Karpas-422 (cell line): ENCODE measurements around the gene MYMK. TPM values are rescaled to one million over a fixed set of nuclear protein-coding genes. Genes with fewer than 3 reads are reported as not detected.

Source experiments
- DNase-seq: peaks from one replicate; pipeline ENCODE4 v3.0.0-alpha.2; 2015
- H2AFZ ChIP-seq: fragments of 200-600 bp; sonication (generic); 2 replicates; pipeline ENCODE4 v1.6.1; 2014; ENCODE audit warnings: antibody characterized with exemption, low read length, mixed read lengths
- H3K27ac ChIP-seq: fragments of 200-600 bp; sonication (generic); 2 replicates; pipeline ENCODE4 v1.5.1; 2014; ENCODE audit warnings: mild to moderate bottlenecking, low read length, moderate library complexity
- H3K27me3 ChIP-seq: fragments of 200-600 bp; sonication (generic); 2 replicates; pipeline ENCODE4 v1.6.1; 2014; ENCODE audit warnings: low read length, mixed read lengths
- H3K36me3 ChIP-seq: fragments of 200-600 bp; sonication (generic); 2 replicates; pipeline ENCODE4 v1.6.1; 2014; ENCODE audit warnings: low read length, mixed read lengths; ENCODE audit not compliant: insufficient read depth
- H3K4me1 ChIP-seq: fragments of 200-600 bp; sonication (generic); 2 replicates; pipeline ENCODE4 v1.6.1; 2014; ENCODE audit warnings: mild to moderate bottlenecking, low read length, mixed read lengths
- H3K4me2 ChIP-seq: fragments of 200-600 bp; sonication (generic); 2 replicates; pipeline ENCODE4 v1.6.1; 2014; ENCODE audit warnings: low read length, low read depth, mild to moderate bottlenecking; ENCODE audit not compliant: poor library complexity, severe bottlenecking
- H3K4me3 ChIP-seq: fragments of 200-600 bp; sonication (generic); 2 replicates; pipeline ENCODE4 v1.5.1; 2014; ENCODE audit warnings: mild to moderate bottlenecking, antibody characterized with exemption, low read length, mixed read lengths
- H3K79me2 ChIP-seq: fragments of 200-600 bp; sonication (generic); 2 replicates; pipeline ENCODE4 v1.6.1; 2014; ENCODE audit warnings: mild to moderate bottlenecking, low read length, mixed read lengths
- H3K9ac ChIP-seq: fragments of 200-600 bp; sonication (generic); 2 replicates; pipeline ENCODE4 v1.6.0; 2014; ENCODE audit warnings: low read length
- H3K9me2 ChIP-seq: fragments of 200-600 bp; sonication (generic), shearing (Covaris generic); replicated peaks from 2 replicates; pipeline ENCODE4 v1.6.0; 2014; ENCODE audit warnings: mild to moderate bottlenecking, low read length, moderate library complexity; ENCODE audit not compliant: insufficient read depth
- H3K9me3 ChIP-seq: fragments of 300-700, 200-600 bp; sonication (generic); 2 replicates; pipeline ENCODE4 v1.6.1; 2014; ENCODE audit warnings: low read length, mixed read lengths
- H4K20me1 ChIP-seq: fragments of 200-600 bp; sonication (generic); 2 replicates; pipeline ENCODE4 v1.6.1; 2014; ENCODE audit warnings: mild to moderate bottlenecking, antibody characterized with exemption, low read length, low read depth; ENCODE audit not compliant: insufficient read depth
- total RNA-seq: library from RNA; depleted of rRNA; stranded (reverse); fragments of >200 nt; shearing (Covaris generic); gene quantifications from 2 replicates; pipeline ENCODE4 v1.2.3, GENCODE V29; 2014; ENCODE audit warnings: low replicate concordance

Gene MYMK
- total RNA-seq, 1 experiment from 2014 or later: not detected

- Histone ChIP-seq H3K9ac (no peak overlapping the region), H3K4me1 (no peaks in the 10 kb centered on the region), H3K27ac (no peak overlapping the region), H3K4me3 (no peak overlapping the region), H4K20me1 (no peaks in the 10 kb centered on the region), H3K79me2 (no peaks in the 10 kb centered on the region), H2AFZ (no peak overlapping the region), H3K27me3 (no peaks in the 10 kb centered on the region), H3K9me2 (no peaks in the 10 kb centered on the region), H3K4me2 (no peak overlapping the region), H3K9me3 (no peaks in the 10 kb centered on the region; the same call in 1 of the 2 replicates), H3K36me3 (no peaks in the 10 kb centered on the region)
- DNase-seq: no peak
Observed at GRCh38 chr9:133510926-133511505, 13.7 kb downstream of the MYMK start.

- H3K79me2 ChIP-seq: no peaks in the 10 kb centered on the region
- DNase-seq: no peak
- H3K9me2 ChIP-seq: no peaks in the 10 kb centered on the region
- H3K4me2 ChIP-seq: no peak overlapping the region
- no peak overlapping the region for H3K4me3 ChIP-seq
- H3K27me3 ChIP-seq: no peaks in the 10 kb centered on the region
- H3K36me3 ChIP-seq: no peaks in the 10 kb centered on the region
- no peaks in the 10 kb centered on the region for H4K20me1 ChIP-seq
- no peak overlapping the region for H3K9ac ChIP-seq
- no peak overlapping the region for H3K27ac ChIP-seq
- no peaks in the 10 kb centered on the region for H3K4me1 ChIP-seq
- H2AFZ ChIP-seq: no peak overlapping the region
- no peaks in the 10 kb centered on the region; the same call in 1 of the 2 replicates for H3K9me3 ChIP-seq
Observed at GRCh38 chr9:133509179-133510083, 15.3 kb downstream of the MYMK start.

DNA sequence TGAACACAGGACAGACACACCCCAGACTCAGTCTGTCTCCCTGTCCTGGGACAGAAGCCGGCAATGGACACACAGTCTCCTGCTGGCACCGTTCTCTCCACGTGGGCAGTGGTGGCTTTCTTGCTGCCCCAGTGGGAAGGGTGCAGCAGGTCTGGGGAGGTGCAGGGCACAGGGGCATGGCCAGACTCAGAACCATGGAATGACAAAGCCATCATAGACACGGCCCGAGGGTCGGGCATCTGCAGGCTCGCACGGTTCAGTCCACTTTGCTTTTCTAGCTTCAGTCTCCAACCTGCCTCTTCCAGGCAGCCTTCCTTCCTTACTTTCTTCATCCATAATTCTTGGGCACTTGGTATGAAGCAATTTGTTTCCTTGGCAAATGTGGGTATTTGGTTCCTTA lies 16.7 kb downstream of the MYMK start:
- no peak overlapping the region for H3K27ac ChIP-seq
- no peaks in the 10 kb centered on the region for H3K4me1 ChIP-seq
- no peaks in the 10 kb centered on the region for H3K36me3 ChIP-seq
- H3K27me3 ChIP-seq: no peaks in the 10 kb centered on the region
- no peak overlapping the region for H3K4me3 ChIP-seq
- no peak overlapping the region for H3K4me2 ChIP-seq
- no peak overlapping the region for H3K9ac ChIP-seq
- no peaks in the 10 kb centered on the region for H3K9me2 ChIP-seq
- no peaks in the 10 kb centered on the region for H4K20me1 ChIP-seq
- no peak for DNase-seq
- H2AFZ ChIP-seq: no peak overlapping the region
- H3K9me3 ChIP-seq: no peaks in the 10 kb centered on the region; the same call in 1 of the 2 replicates
- no peaks in the 10 kb centered on the region for H3K79me2 ChIP-seq

DNA sequence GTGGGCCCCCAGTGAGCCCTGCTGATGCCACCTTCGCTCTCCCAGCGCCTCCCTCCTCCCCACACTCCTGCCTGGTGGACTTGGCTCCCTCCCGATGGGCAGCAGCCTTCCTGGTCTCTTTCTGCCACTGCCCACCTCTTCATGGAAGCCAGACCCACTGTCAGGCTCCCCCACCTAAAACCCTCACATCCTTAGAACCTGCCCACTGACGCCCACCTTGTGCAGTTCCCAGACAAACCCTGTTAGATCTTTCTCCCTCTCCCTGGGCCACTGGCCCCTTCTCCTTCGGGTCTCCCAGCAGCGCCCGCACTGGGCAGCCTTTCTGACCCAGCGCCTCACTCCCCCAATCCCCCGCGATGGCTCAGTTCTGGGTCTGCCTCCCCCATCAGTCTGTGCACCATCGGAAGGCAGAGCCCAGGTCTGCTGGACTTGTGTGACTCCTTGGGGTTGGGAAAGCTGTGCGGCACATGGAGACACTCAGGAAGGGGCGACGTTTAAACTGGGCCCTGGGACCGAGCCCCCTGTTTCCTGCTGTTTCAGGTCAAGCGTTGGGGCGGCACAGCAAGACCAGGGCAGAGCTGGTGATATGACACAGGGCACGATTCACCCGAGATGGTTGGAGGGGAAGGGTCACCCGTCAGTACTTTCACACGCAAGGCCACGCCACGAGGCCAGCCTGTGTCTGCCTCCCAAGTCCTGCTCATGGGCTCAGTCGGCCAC lies 17.4 kb downstream of the MYMK start:
- no peak for DNase-seq
- Histone ChIP-seq H3K79me2 (no peaks in the 10 kb centered on the region), H2AFZ (no peak overlapping the region), H3K4me2 (no peak overlapping the region), H3K4me1 (no peaks in the 10 kb centered on the region), H3K9ac (no peak overlapping the region), H3K4me3 (no peak overlapping the region), H4K20me1 (no peaks in the 10 kb centered on the region), H3K27ac (no peak overlapping the region), H3K9me3 (no peaks in the 10 kb centered on the region; the same call in 1 of the 2 replicates), H3K36me3 (no peaks in the 10 kb centered on the region), H3K27me3 (no peaks in the 10 kb centered on the region), H3K9me2 (no peaks in the 10 kb centered on the region)

- no peak overlapping the region for H3K4me3 ChIP-seq
- no peaks in the 10 kb centered on the region for H3K9me2 ChIP-seq
- H3K27ac ChIP-seq: no peak overlapping the region
- no peak for DNase-seq
- no peaks in the 10 kb centered on the region for H3K4me1 ChIP-seq
- no peaks in the 10 kb centered on the region for H3K79me2 ChIP-seq
- H4K20me1 ChIP-seq: no peaks in the 10 kb centered on the region
- H3K4me2 ChIP-seq: no peak overlapping the region
- H3K27me3 ChIP-seq: no peaks in the 10 kb centered on the region
- no peak overlapping the region for H2AFZ ChIP-seq
- no peaks in the 10 kb centered on the region for H3K36me3 ChIP-seq
- 0 out of 2 replicates have a peak, but pooled peaks cover 4% of the 10 kb centered on the region for H3K9me3 ChIP-seq
- no peak overlapping the region for H3K9ac ChIP-seq
Observed at GRCh38 chr9:133506653-133507038, 18.1 kb downstream of the MYMK start.

GRCh38 chr9:133505901-133506652 lies 18.7 kb downstream of the MYMK start:
- Histone ChIP-seq H3K27me3 (no peaks in the 10 kb centered on the region), H3K4me3 (no peak overlapping the region), H3K27ac (no peak overlapping the region), H3K9me3 (0 out of 2 replicates have a peak, but pooled peaks cover 4% of the 10 kb centered on the region), H3K4me1 (no peaks in the 10 kb centered on the region), H3K36me3 (no peaks in the 10 kb centered on the region), H3K9me2 (no peaks in the 10 kb centered on the region), H3K4me2 (no peak overlapping the region), H4K20me1 (no peaks in the 10 kb centered on the region), H3K79me2 (no peaks in the 10 kb centered on the region), H2AFZ (no peak overlapping the region), H3K9ac (no peak overlapping the region)
- DNase-seq: no peak

- Histone ChIP-seq H4K20me1 (no peaks in the 10 kb centered on the region), H3K27ac (no peak overlapping the region), H3K4me1 (no peaks in the 10 kb centered on the region), H3K9ac (no peak overlapping the region), H3K9me3 (0 out of 2 replicates have a peak, but pooled peaks cover 4% of the 10 kb centered on the region), H3K36me3 (no peaks in the 10 kb centered on the region), H3K79me2 (no peaks in the 10 kb centered on the region), H3K9me2 (no peaks in the 10 kb centered on the region), H3K27me3 (no peaks in the 10 kb centered on the region), H2AFZ (no peak overlapping the region), H3K4me2 (no peak overlapping the region), H3K4me3 (no peak overlapping the region)
- no peak for DNase-seq
Observed at GRCh38 chr9:133505186-133505830, 19.5 kb downstream of the MYMK start.
